Left ventricle myocardium inferior (tissue), 1 donor: ENCODE measurements around the gene KCNJ10. TPM values are rescaled to one million over a fixed set of nuclear protein-coding genes. Genes with fewer than 3 reads are reported as not detected.
"Not testable (repeated sequence)": the region's sequence is repeated elsewhere in the genome, so short reads cannot be mapped to it uniquely, and the experiment has no call there.

Experiments
- DNase-seq: peaks from one replicate; pipeline ENCODE4 v3.0.0-alpha.2; 2020
- H3K27ac ChIP-seq: fragments of 200-600 bp; replicated peaks from 2 replicates; pipeline ENCODE4 v1.8.0; 2021
- H3K27me3 ChIP-seq: fragments of 200-600 bp; 2 replicates; pipeline ENCODE4 v1.8.0; 2021; ENCODE audit warnings: low read depth
- H3K36me3 ChIP-seq: fragments of 200-600 bp; 2 replicates; pipeline ENCODE4 v1.8.0; 2021
- H3K4me1 ChIP-seq: fragments of 200-600 bp; 2 replicates; pipeline ENCODE4 v1.8.0; 2021
- H3K4me3 ChIP-seq: fragments of 200-600 bp; 2 replicates; pipeline ENCODE4 v1.8.0; 2021; ENCODE audit warnings: mild to moderate bottlenecking, moderate library complexity
- H3K9me3 ChIP-seq: fragments of 200-600 bp; replicated peaks from 2 replicates; pipeline ENCODE4 v1.8.0; 2021
- CTCF ChIP-seq: fragments of 200-600 bp; IDR thresholded peaks from 2 replicates; pipeline ENCODE4 v1.8.0; 2021; ENCODE audit warnings: antibody characterized with exemption, mild to moderate bottlenecking, borderline replicate concordance
- intact Hi-C: fragments of 100-400 bp; cut with micrococcal nuclease; formaldehyde crosslinking; loops from one replicate; pipeline ENCODE4 v1.11.0; 2022
- total RNA-seq: library from RNA; stranded (reverse); fragmentation: NEBNext Ultra II Directional; extraction: Animal tissue kit (Norgen Biotek cat#: 25700); gene quantifications from one replicate; pipeline ENCODE4 v1.2.1, GENCODE V29; 2021
- donor health status: DM: no; HTN: yes; CAD: no; lungs with severe emphysema.

KCNJ10 gene
- total RNA-seq, 1 donor from 2014 or later: not detected

- peaks cover 56% of the 10 kb centered on the region for H3K27me3 ChIP-seq
- H3K27ac ChIP-seq: no peak overlapping the region
- H3K9me3 ChIP-seq: no peaks in the 10 kb centered on the region
- H3K36me3 ChIP-seq: no peaks in the 10 kb centered on the region
- no peak overlapping the region for H3K4me3 ChIP-seq
- no peaks in the 10 kb centered on the region for H3K4me1 ChIP-seq
- TF ChIP-seq CTCF: no peak
- intact Hi-C loops: no loop called here
- DNase-seq: no peak
These were observed 17.0 kb downstream of the KCNJ10 start for GRCh38 chr1:160052936-160053335.

GRCh38 chr1:160050619-160051018, 19.3 kb downstream of the KCNJ10 start:
- intact Hi-C loops: no loop called here
- H3K4me3 ChIP-seq: no peak overlapping the region
- DNase-seq: no peak
- no peak for TF ChIP-seq CTCF
- H3K27ac ChIP-seq: no peak overlapping the region
- H3K27me3 ChIP-seq: peaks cover 41% of the 10 kb centered on the region
- peaks cover 15% of the 10 kb centered on the region for H3K4me1 ChIP-seq
- no peaks in the 10 kb centered on the region for H3K36me3 ChIP-seq
- no peaks in the 10 kb centered on the region for H3K9me3 ChIP-seq

- H3K36me3 ChIP-seq, DNase-seq, H3K4me3 ChIP-seq, H3K27ac ChIP-seq, intact Hi-C loops, H3K9me3 ChIP-seq: not testable (repeated sequence)
- peaks cover 37% of the 10 kb centered on the region for H3K27me3 ChIP-seq
- H3K4me1 ChIP-seq: peaks cover 15% of the 10 kb centered on the region
These were observed 19.8 kb downstream of the KCNJ10 start for GRCh38 chr1:160050182-160050581.

GRCh38 chr1:160049101-160049500, 20.9 kb downstream of the KCNJ10 start:
- intact Hi-C loops: no loop called here
- peaks cover 15% of the 10 kb centered on the region for H3K4me1 ChIP-seq
- H3K36me3 ChIP-seq: no peaks in the 10 kb centered on the region
- H3K27me3 ChIP-seq: peaks cover 26% of the 10 kb centered on the region
- no peak overlapping the region for H3K27ac ChIP-seq
- H3K4me3 ChIP-seq: no peak overlapping the region
- TF ChIP-seq CTCF: no peak
- no peaks in the 10 kb centered on the region for H3K9me3 ChIP-seq
- no peak for DNase-seq

- no peak overlapping the region for H3K27ac ChIP-seq
- H3K27me3 ChIP-seq: peaks cover 19% of the 10 kb centered on the region
- DNase-seq: no peak
- no peak overlapping the region for H3K4me3 ChIP-seq
- intact Hi-C loops: no loop called here
- peaks cover 15% of the 10 kb centered on the region for H3K4me1 ChIP-seq
- no peaks in the 10 kb centered on the region for H3K36me3 ChIP-seq
- no peaks in the 10 kb centered on the region for H3K9me3 ChIP-seq
- TF ChIP-seq CTCF: no peak
These were observed 21.6 kb downstream of the KCNJ10 start for GRCh38 chr1:160048335-160048734.

- H3K4me3 ChIP-seq: peak overlapping the region; percentile 26
- no peak overlapping the region for H3K27ac ChIP-seq
- no peaks in the 10 kb centered on the region for H3K9me3 ChIP-seq
- peaks cover 15% of the 10 kb centered on the region for H3K4me1 ChIP-seq
- intact Hi-C loops: no loop called here
- peaks cover 9% of the 10 kb centered on the region for H3K27me3 ChIP-seq
- TF ChIP-seq CTCF: no peak
- no peaks in the 10 kb centered on the region for H3K36me3 ChIP-seq
- DNase-seq: no peak
These were observed 22.6 kb downstream of the KCNJ10 start for GRCh38 chr1:160047111-160047991.
